PC-3 (cell line): ENCODE measurements around the gene IL1B. TPM values are rescaled to one million over a fixed set of nuclear protein-coding genes. Genes with fewer than 3 reads are reported as not detected.

Source experiments
- ATAC-seq: fragments of 200-7000 bp; cut with Tn5 transposase; 2 replicates; pipeline ENCODE4 v1.9.1; 2020; ENCODE audit warnings: mild to moderate bottlenecking, moderate library complexity
- BruUV-seq: library from RNA; stranded (reverse); fragments of 400-500 nt; replicated peaks from 2 replicates; lab custom pipeline; 2021; lab: Mats Ljungman, UMichigan
- CTCF ChIA-PET: fragments of 300-600 bp; sonication (Branson Sonifier 250); formaldehyde crosslinking; loops from one replicate; lab custom pipeline; 2022; ENCODE audit warnings: antibody characterized with exemption; lab: Charles Lee
- POLR2A ChIA-PET: fragments of 300-600 bp; sonication (Branson Sonifier 250); formaldehyde crosslinking; loops from one replicate; lab custom pipeline; 2022; ENCODE audit warnings: antibody characterized with exemption; ENCODE audit not compliant: unreplicated experiment; lab: Charles Lee
- DNase-seq: peaks from one replicate; pipeline ENCODE4 v3.0.0-alpha.2; 2015
- H2AFZ ChIP-seq: fragments of 300-600 bp; sonication (generic); 2 replicates; pipeline ENCODE4 v1.6.0; 2016; ENCODE audit warnings: antibody characterized with exemption, low read length
- H3F3A ChIP-seq: fragments of 300-600 bp; sonication (generic); one replicate; pipeline ENCODE4 v1.6.0; 2017; ENCODE audit warnings: antibody characterized with exemption, low read length, control low read depth, mild to moderate bottlenecking; ENCODE audit not compliant: unreplicated experiment
- H3K27ac ChIP-seq: fragments of 300-600 bp; sonication (generic); 2 replicates; pipeline ENCODE4 v1.5.1; 2016; ENCODE audit warnings: mild to moderate bottlenecking, low read length
- H3K27me3 ChIP-seq: fragments of 300-600 bp; sonication (generic); 2 replicates; pipeline ENCODE4 v1.6.1; 2016; ENCODE audit warnings: low read length, mixed read lengths
- H3K36me3 ChIP-seq: fragments of 300-600 bp; sonication (generic); 2 replicates; pipeline ENCODE4 v1.6.1; 2016; ENCODE audit warnings: low read depth, mixed run types, low read length, mixed read lengths
- H3K4me1 ChIP-seq: fragments of 300-600 bp; sonication (generic); 2 replicates; pipeline ENCODE4 v1.5.1; 2016; ENCODE audit warnings: low read length; ENCODE audit not compliant: insufficient read depth
- H3K4me2 ChIP-seq: fragments of 300-600 bp; sonication (generic); 2 replicates; pipeline ENCODE4 v1.6.0; 2016; ENCODE audit warnings: low read length
- H3K4me3 ChIP-seq: fragments of 300-600 bp; sonication (generic); 2 replicates; pipeline ENCODE4 v1.5.1; 2016; ENCODE audit warnings: mild to moderate bottlenecking, low read length, mixed read lengths
- H3K79me2 ChIP-seq: fragments of 300-600 bp; sonication (generic); 2 replicates; pipeline ENCODE4 v1.6.1; 2017; ENCODE audit warnings: low read length, mixed read lengths
- H3K9ac ChIP-seq: fragments of 300-600 bp; sonication (generic); 2 replicates; pipeline ENCODE4 v1.6.0; 2016; ENCODE audit warnings: mild to moderate bottlenecking, low read length
- H3K9me2 ChIP-seq: fragments of 300-600 bp; sonication (generic); replicated peaks from 2 replicates; pipeline ENCODE4 v1.6.1; 2016; ENCODE audit warnings: mixed run types, low read length, mixed read lengths
- H3K9me3 ChIP-seq: fragments of 300-600 bp; sonication (generic); 2 replicates; pipeline ENCODE4 v1.6.1; 2016; ENCODE audit warnings: low read length, mixed read lengths
- H4K20me1 ChIP-seq: fragments of 300-600 bp; sonication (generic); 2 replicates; pipeline ENCODE4 v1.6.1; 2016; ENCODE audit warnings: low read length, mixed read lengths
- EZH2 ChIP-seq: fragments of 300-600 bp; sonication (generic); IDR thresholded peaks from one replicate; pipeline ENCODE4 v1.6.1; 2017; ENCODE audit warnings: antibody characterized with exemption, mild to moderate bottlenecking, low read length; ENCODE audit not compliant: unreplicated experiment
- EZH2phosphoT487 ChIP-seq: fragments of 300-600 bp; sonication (generic); IDR thresholded peaks from 2 replicates; pipeline ENCODE4 v1.6.1; 2018; ENCODE audit warnings: mild to moderate bottlenecking, antibody characterized with exemption, low read length, borderline replicate concordance
- intact Hi-C: fragments of 100-400 bp; cut with micrococcal nuclease; formaldehyde crosslinking; loops from 2 replicates; pipeline ENCODE4 v1.9.0; 2023
- total RNA-seq: library from RNA; depleted of rRNA; stranded (reverse); fragments of >200 nt; gene quantifications from 2 replicates; pipeline ENCODE4 v1.2.3, GENCODE V29; 2014
- TF ChIP-seq, protein P1 (sequence below): fragments of 300-600 bp; sonication (generic); conservative IDR thresholded peaks from 2 replicates; pipeline ENCODE4 v1.5.1; 2017; ENCODE audit warnings: antibody characterized with exemption, low read depth, mild to moderate bottlenecking, low read length

IL1B gene
- total RNA-seq, 1 experiment from 2014 or later = 67.5 TPM

DNA sequence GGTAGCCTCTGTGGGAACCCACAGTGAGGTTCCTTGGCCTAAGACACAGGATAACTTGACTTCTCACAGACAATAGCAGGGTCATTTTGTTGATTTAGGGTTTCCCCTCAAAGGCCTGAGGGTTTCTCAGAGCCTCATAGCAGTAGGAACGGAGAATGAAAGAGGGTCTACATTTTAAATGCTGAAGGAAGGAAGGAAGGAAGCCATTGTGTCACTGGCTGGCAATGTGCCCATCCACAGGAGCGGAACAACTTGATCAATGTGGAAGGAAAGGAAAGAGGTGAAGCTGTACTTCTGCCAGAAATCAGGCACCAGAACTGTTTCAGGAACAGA, 5.1 kb downstream of the IL1B start:
- Histone ChIP-seq H3F3A (peaks cover 6% of the 10 kb centered on the region), H3K9me3 (no peaks in the 10 kb centered on the region), H3K4me1 (peaks cover 26% of the 10 kb centered on the region), H3K27me3 (no peaks in the 10 kb centered on the region), H3K4me2 (no peak overlapping the region), H3K36me3 (peaks cover 9% of the 10 kb centered on the region), H3K79me2 (peaks cover 18% of the 10 kb centered on the region), H3K9ac (no peak overlapping the region), H3K4me3 (no peak overlapping the region), H2AFZ (no peak overlapping the region), H3K27ac (no peak overlapping the region), H4K20me1 (no peaks in the 10 kb centered on the region), H3K9me2 (no peaks in the 10 kb centered on the region)
- DNase-seq = no peak
- TF ChIP-seq EZH2phosphoT487 = no peak
- TF ChIP-seq, protein P1, sequence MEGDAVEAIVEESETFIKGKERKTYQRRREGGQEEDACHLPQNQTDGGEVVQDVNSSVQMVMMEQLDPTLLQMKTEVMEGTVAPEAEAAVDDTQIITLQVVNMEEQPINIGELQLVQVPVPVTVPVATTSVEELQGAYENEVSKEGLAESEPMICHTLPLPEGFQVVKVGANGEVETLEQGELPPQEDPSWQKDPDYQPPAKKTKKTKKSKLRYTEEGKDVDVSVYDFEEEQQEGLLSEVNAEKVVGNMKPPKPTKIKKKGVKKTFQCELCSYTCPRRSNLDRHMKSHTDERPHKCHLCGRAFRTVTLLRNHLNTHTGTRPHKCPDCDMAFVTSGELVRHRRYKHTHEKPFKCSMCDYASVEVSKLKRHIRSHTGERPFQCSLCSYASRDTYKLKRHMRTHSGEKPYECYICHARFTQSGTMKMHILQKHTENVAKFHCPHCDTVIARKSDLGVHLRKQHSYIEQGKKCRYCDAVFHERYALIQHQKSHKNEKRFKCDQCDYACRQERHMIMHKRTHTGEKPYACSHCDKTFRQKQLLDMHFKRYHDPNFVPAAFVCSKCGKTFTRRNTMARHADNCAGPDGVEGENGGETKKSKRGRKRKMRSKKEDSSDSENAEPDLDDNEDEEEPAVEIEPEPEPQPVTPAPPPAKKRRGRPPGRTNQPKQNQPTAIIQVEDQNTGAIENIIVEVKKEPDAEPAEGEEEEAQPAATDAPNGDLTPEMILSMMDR = no peak
- TF ChIP-seq EZH2 = no peak
- no peak for ATAC-seq
- intact Hi-C loops = no loop called here
- CTCF ChIA-PET = no interaction called here
- no TSS peak for BruUV-seq
- POLR2A ChIA-PET = no interaction called here

DNA sequence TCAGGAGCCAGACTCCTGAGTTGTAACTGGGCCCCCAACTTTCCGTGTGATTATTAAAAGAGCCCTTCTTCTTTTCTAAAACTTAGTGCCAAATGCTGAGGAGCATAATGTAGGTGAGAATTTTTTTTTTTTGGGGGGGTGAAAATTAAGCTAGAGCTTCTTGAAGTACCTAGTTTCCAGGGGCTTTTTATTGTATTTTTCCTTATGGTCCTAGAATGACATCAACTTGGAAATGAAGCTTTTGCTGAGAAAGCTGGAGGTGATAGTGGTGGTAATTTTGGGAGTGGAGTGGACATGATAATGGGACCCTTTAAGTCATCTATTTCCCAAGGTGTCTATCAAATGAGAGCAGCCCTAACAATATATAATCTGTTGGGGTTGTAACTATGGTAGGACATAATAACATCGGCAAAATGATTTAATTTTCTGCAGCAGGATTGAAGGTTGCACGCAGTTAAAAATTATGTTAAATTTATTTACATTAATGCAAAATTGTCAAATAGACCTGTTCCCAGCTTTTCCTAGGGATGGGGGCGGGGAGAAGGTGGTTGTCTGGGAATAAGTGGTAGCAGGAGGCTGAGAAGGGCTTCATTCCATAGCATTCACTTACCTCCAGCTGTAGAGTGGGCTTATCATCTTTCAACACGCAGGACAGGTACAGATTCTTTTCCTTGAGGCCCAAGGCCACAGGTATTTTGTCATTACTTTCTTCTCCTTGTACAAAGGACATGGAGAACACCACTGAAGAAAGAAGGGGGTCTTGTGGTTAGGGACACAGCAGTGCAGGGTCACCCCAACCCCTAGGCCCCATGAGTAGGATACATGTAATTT, 5.7 kb downstream of the IL1B start:
- ATAC-seq (no peak), DNase-seq (no peak)
- H3K4me1 ChIP-seq = peaks cover 20% of the 10 kb centered on the region
- no peaks in the 10 kb centered on the region for H3K27me3 ChIP-seq
- POLR2A ChIA-PET = interaction anchor here (0.5 to 0.6 kb wide), 3 partner anchors 11 to 954 kb away, joined by 4 to 7 read pairs (median 4); no protein-coding TSS in a partner anchor
- H3K4me3 ChIP-seq = no peak overlapping the region
- H3F3A ChIP-seq = no peaks in the 10 kb centered on the region
- H3K79me2 ChIP-seq = peaks cover 13% of the 10 kb centered on the region
- BruUV-seq = no TSS peak
- no peak overlapping the region for H3K4me2 ChIP-seq
- no peaks in the 10 kb centered on the region for H4K20me1 ChIP-seq
- intact Hi-C loops = no loop called here
- peaks cover 9% of the 10 kb centered on the region for H3K36me3 ChIP-seq
- no peak overlapping the region for H3K9ac ChIP-seq
- no peak overlapping the region for H3K27ac ChIP-seq
- H2AFZ ChIP-seq = no peak overlapping the region
- TF ChIP-seq EZH2phosphoT487 (no peak), EZH2 (no peak)
- TF ChIP-seq, protein P1 = no peak
- H3K9me2 ChIP-seq = no peaks in the 10 kb centered on the region
- CTCF ChIA-PET = no interaction called here
- no peaks in the 10 kb centered on the region for H3K9me3 ChIP-seq
